Colon (tissue), 2 donors: ENCODE results near the gene NUDT16L1.
"Not testable (repeated sequence)": the region's sequence is repeated elsewhere in the genome, so short reads cannot be mapped to it uniquely, and the experiment has no call there.

Source experiments
- FAIRE-seq: peaks from 2 replicates; lab custom pipeline; 2012; peaks lifted over from hg19 to GRCh38; lab: Jason Lieb, UNC
- donor health status: control.
- donor health status: control.

The NUDT16L1 gene

GRCh38 chr16:4693296-4693955 is at the start of gene NUDT16L1:
NUDT16L1 (plus strand) TSS chr16:4693562; CDS start chr16:4693727, 165 bp downstream.
- FAIRE-seq, result no peak

- FAIRE-seq, result no peak
These were observed 46.4 kb upstream of the NUDT16L1 start for GRCh38 chr16:4646773-4647643.

GRCh38 chr16:4647644-4647980 is 45.8 kb upstream of the NUDT16L1 start:
- FAIRE-seq, result no peak

- FAIRE-seq, result no peak
These were observed 44.4 kb upstream of the NUDT16L1 start for GRCh38 chr16:4648917-4649316.

- no peak for FAIRE-seq
These were observed 43.5 kb upstream of the NUDT16L1 start for GRCh38 chr16:4649744-4650442.

GRCh38 chr16:4650443-4651074 is 42.8 kb upstream of the NUDT16L1 start:
- FAIRE-seq, result not testable (repeated sequence)

GRCh38 chr16:4651827-4652226 is 41.5 kb upstream of the NUDT16L1 start:
- no peak for FAIRE-seq

- FAIRE-seq, result no peak
These were observed 40.8 kb upstream of the NUDT16L1 start for GRCh38 chr16:4652561-4652960.

- FAIRE-seq, result no peak
These were observed 39.1 kb upstream of the NUDT16L1 start for GRCh38 chr16:4654011-4654963.

GRCh38 chr16:4654964-4655590 is 38.3 kb upstream of the NUDT16L1 start:
- FAIRE-seq, result no peak

GRCh38 chr16:4655801-4656200 is 37.6 kb upstream of the NUDT16L1 start:
- FAIRE-seq, result no peak

- FAIRE-seq, result no peak
These were observed 37.1 kb upstream of the NUDT16L1 start for GRCh38 chr16:4656221-4656620.

- FAIRE-seq, result no peak
These were observed 36.4 kb upstream of the NUDT16L1 start for GRCh38 chr16:4656695-4657686.

GRCh38 chr16:4659363-4660353 is 33.7 kb upstream of the NUDT16L1 start:
- no peak for FAIRE-seq

GRCh38 chr16:4660454-4661007 is 32.8 kb upstream of the NUDT16L1 start:
- FAIRE-seq, result no peak

- FAIRE-seq, result no peak
These were observed 31.7 kb upstream of the NUDT16L1 start for GRCh38 chr16:4661661-4662060.

- FAIRE-seq, result no peak
These were observed 29.9 kb upstream of the NUDT16L1 start for GRCh38 chr16:4663465-4663776.
